HG02981 (cell line): ENCODE results near the gene CX3CL1.

ENCODE experiments used
- ATAC-seq: cut with Tn5 transposase; IDR thresholded peaks from one replicate; pipeline ENCODE4 v1.9.1; 2021; ENCODE audit warnings: mild to moderate bottlenecking, moderate library complexity; ENCODE audit not compliant: unreplicated experiment

CX3CL1 gene

DNA sequence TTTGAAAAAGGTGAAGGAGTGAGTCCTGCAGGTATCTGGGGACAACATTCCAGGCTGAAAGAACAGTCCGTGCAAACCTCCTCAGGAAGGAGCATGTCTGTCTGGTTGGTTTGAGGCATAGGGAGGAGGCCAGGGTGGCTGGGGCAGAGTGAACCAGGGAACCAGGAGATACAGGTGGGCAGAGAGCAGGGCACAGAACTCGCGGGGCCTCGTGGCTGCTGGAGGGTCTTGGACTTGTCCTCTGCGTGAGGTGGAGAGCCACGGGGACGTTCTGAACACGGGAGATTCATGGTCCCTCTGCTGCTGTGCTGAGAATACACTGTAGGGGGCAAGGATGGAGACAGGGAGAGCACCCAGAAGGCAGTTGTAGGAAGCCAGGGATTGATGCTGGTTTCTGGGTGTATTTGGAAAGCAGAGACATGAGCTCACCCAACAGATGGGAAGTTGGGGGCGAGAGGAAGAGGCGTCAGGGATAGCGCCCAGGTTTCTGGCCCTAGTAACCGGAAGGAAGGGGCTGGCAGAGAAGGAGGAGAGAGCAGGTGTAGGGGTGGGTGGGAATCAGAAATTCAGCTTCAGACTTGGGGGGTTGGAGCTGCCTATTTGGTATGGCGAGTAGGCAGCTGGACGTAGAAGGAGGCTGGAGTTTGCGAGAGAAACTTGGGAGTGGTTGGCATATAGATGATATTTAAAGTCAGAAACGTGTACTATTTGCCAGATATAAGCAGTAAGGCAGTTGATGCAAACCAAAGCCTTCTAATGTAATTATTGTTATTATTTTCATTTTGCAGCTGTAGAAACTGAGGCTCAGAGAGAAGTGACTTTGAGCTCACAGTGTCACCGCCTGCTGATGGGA is 31.9 kb downstream of the CX3CL1 start, which contains the start of gene CCL17:
Gene CCL17, plus strand, starts transcription at position 803 of the 853 bp plus-strand sequence. CDS start 9,166 bp downstream, outside the sequence.
- ATAC-seq = no peak

DNA sequence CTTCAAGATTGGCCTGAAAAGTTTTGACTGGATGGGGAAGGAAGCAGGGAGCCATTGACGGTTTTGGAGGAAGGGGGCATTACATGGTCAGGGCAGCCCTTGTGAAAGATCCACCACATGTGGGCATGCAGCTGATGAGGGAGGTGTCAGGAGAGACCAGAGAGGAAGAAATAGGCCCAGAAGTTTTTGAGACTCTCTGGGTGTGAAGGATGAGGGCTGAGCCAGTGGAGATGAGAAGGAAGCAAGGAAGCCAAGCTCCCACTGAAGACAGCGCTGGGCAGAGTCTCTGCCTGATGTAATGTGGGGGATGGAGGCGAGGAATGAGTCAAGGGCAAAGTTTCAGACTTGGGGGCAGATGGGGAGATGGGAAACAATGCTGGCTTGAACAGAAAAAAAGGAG is 32.8 kb downstream of the CX3CL1 start:
- no peak for ATAC-seq

DNA sequence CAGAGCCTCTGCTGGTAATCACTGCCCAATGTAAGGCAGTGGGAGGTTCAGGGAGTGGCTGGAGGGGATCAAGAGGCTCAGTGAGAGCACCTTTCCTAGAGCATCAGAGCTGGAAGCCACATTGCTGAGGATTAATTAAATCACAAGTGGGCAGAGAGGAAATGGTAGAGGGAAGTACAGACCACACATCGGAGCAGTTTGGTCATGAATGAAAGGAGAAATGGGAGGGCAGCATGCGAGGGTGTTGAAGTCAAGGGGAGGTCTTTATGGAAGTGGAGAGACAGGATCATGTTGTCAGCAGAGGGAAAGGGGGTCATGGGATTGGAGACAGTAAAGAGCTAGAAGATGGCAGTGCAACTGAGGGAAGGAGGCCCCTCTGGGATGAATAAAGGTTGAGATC is 34.6 kb downstream of the CX3CL1 start:
- ATAC-seq = no peak

DNA sequence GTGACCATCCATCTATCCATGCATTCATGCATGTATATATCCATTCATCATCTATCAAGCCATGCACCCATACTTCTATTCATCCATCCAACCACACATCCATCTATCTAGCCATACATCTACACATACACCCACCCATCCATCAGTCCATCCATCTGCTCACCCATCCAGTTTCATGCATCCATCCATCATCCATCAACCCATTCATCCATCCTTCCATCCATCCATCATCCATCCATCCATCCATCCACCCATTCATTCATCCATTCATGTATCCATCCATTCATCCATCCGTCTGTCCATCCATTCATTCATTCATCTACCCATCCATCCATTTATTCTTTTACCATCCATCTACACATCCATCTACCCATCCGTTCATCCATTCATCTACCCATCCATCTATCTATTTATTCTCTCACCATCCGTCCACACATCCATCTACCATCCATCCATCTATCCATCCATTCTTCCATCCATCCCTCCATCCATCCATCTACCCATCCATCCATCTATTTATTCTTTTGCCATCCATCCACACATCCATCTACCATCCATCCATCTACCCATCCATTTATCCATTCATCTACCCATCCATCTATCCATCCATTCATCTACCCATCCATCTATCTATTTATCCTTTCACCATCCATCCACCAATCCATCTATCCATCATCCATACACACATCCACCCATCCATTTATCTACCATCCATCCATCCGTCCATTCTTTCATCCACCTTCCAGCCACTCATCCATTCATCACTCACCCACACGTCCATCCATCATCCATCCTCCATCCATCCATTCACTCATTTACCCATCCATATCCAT is 35.4 kb downstream of the CX3CL1 start:
- ATAC-seq = no peak

DNA sequence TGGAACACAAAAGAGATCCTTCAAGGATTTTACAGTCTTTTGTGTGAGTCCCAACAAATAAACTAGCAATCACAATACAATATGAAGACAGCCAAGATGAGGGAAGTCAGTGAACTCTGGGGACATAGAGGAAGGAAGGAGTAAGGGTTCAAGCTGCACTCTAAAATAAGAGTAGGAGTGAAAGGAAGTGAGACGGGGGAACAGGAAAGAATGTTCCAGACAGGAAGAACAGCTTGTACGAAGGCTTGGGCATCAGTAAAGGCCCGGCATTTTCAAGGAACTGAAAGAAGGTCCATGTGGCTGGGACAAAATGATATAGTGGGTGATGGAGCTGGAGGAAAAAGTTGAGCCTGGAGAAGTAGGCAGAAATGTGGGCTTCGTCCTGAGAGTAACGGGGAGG is 36.8 kb downstream of the CX3CL1 start:
- no peak for ATAC-seq

DNA sequence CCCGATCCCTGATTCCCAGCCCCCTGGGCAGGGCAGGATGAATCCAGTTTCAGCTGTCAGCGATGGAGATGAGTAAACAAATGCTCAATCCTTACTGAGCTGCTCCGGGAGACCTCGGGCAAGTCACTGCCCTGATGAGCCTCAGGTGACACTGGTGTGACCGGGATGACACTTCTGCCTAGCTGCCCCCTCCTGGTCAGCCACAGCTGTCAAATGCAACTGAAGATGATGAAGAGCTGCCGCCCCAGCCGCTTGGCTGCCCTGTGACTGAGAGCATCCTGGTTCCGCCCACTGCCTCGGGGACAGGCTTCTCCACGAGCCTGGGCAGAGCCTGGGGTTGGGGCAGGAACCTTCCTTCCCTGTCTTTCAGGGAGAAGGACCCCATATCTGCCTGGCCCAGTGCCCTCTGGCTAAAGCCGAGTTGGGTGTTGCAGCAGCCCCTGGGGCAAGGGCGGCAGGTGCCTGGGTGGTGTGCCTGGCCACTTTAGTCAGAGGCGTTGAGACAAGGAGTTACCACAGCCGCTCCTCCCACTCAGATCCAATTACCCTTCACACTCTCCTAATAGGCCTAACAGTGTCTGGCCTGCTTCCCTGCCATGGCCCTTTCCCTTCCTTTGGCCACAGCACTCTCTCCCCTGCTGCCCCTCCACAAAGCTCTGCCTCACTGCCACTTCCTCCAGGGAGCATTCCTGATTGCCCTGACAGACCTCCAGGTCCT is 37.7 kb downstream of the CX3CL1 start:
- no peak for ATAC-seq

DNA sequence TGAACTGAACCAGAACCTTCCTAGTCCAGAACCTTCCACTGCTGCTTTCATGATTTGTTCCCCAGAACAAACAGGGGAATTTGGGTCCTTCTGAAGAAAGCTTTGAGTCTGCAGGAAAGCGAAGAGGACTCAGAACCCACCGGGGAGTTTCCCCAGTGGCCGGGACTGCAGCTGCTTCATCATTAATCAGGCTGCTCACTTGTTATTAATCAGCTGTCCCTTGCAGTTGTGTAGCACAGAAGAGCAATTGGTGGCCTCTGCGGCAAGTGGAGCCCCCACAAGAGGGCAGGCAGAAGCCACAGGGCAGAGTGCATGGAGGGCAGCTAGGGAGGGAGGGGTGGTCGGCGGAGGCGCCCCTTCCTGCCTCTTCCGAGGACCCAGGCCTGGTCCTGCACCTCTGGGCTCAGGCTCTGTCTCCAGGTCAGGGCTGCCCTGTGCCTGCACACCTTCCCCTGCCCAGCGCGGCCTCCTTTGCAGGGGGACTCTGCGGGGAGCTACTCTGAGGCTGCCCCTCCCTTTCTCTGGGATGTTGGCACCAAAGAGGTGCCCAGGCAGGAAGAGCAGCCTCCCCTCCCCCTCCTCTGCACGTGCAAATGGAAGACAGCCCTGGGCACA is 39.2 kb downstream of the CX3CL1 start:
- no peak for ATAC-seq

DNA sequence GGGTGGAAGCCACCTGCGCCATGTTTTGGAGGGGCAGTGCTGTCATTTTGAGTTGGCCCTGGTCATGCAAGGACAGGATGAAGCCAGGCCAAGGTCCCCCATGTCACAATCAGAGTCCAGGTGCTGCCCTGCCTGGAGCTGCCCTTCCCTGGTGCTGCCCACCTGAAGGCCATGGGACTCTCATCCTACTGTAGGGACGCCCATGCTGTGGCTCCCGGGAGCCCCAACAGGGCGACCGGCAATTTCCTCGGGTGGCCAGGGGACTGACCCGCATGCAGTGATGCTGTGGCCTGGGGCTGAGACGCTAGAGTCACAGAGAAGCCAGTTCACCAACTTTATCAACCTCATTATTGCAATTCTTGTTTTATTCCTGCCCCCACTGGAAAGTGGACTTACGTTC is 40.3 kb downstream of the CX3CL1 start:
- ATAC-seq = no peak

DNA sequence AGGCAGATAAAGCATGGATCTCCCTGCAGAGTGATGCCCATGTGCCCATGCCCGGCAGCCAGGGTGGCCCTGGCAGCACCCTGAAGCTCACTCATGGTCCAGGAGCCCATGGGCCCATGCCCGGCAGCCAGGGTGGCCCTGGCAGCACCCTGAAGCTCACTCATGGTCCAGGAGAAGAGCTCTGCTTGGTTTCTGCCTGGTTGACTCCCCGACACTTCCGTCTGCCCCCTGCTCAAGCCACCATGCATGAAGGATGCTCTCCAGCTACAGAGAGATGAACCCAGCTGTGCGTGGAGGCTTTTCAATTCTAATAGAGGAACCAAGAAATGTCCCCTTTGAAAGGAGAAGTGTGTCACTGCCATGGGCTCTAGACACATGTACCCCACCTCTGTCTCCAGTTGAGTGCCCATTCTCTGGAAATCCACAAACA is 41.0 kb downstream of the CX3CL1 start:
- ATAC-seq = peak; percentile 67

DNA sequence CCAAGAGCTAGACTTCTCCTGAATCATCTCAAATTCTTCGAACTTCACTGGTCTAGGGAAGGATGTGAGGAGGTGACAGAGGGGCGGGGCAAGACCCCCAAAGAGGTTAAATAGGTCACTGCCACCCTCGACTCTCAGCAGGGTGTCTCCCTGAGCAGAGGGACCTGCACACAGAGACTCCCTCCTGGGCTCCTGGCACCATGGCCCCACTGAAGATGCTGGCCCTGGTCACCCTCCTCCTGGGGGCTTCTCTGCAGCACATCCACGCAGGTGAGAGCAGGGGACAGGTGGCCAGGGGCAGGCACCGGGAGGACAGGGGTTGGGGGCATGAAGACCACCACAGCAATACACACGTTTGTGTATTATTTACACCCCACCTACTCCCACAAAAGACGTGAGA is 41.4 kb downstream of the CX3CL1 start:
- ATAC-seq = peak; percentile 7

DNA sequence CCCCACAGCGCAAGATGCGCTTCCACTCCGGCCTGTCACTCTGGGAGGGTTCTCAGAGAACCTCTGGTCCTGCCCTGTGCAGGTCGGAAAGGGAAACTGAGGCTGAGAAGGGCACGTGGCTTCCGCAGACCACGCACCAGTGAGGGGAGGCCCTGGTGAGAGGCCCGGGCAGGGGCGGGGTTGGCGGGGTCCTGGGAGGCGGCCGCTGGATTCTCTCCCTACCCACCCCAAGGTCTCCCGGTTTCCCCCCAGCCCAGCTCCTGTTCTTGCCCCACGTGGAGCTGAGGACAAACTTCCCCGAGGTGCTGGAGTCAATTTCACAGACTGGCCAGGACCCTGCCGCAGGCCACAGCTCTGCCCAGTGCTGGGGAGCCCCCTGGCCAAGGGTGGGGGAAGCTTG is 43.8 kb downstream of the CX3CL1 start:
- ATAC-seq = no peak

DNA sequence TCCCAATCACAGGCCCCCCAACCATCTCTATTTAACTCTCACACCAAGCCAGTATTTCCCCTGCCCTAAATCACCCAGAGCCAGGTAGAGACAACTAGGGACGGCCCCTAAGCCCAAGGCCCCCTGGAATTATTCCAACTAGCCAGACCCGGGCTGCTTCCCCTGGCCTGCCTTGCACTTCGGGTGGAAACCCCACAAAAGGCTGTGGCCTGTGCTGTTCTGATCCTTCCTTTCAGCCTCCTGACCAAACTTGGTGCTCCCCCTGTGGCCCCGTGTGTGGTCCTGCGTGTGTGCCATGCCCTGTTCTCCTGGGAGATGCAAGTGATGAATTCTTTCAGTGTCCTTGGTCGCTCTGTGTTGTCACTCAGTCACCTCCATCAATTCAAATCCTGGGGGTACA is 47.2 kb downstream of the CX3CL1 start:
- no peak for ATAC-seq

DNA sequence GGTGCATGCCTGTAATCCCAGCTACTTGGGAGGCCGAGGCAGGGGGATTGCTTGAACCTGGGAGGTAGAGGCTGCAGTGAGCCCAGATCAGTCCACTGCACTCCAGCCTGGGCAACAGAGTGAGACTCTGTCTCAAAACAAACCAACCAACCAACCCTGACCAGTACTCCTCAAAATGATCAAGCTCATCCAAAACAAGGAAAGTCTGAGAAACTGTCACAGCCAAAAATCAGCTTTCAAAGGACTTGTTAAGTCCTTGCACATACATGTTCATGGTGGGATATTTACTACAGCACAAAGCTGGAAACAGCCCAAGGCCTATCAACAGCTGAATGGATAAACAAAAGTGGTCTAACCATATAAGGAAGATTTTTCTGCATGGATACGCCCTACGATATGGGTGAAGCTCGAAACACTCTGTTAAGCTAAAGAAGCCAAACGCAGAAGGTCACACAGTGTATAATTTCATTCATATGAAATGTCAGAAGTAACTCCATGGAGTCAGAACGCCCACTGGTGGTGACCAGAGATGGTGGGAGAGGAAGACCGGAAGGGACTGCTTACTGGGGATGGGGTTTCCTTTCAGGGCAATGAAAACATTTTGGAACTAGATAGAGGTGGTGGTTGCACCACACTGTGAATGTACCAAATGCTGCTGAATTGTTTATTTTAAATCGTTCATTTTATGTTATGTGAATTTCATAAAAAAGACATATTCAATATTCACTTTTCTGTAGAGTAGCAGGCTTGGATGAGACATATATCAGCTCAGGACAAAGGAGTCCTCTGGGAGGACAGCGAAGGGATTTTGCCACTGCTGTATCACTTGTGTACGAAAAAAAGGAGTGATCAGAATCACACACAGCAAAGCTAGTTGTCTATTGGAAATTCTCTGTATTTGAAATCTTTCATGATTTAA is 50.0 kb downstream of the CX3CL1 start:
- ATAC-seq = no peak

DNA sequence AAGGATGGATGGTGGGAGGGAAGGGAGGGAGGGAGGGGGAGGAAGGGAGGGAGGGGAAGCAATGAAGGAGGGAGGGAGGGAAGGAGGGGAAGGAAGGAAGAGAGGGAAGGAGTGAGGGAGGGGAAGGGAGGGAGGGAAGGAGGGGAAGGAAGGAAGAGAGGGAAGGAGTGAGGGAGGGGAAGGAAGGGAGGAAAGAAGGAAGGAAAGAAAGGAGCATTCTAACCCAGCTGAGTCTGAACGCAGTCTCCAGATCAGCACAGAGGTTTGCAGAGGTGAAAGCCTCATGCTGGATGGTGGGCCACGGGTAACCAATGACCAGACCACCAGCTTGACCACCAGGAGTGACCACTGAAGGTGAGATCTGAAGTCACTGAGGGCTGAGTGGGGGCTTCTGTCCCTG is 50.9 kb downstream of the CX3CL1 start:
- no peak for ATAC-seq

DNA sequence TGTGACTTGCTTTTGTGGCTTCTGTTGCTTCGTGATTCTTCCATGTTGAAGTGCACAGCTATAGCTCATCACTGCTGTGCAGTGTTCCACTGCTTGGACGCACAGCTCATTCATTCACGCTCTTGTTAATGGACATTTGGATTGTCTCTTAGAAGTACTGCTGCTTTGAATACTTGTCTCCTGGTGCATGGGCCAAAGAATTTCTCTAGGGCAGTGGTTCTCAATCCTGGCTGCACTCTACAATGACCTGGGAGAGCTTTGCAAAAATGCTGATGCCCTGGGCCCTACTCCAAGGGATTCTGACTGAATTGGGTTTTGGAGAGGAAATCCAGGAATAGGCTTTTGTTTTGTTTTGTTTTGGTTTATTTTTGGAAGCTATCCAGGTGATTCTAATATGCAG is 52.3 kb downstream of the CX3CL1 start:
- ATAC-seq = no peak

DNA sequence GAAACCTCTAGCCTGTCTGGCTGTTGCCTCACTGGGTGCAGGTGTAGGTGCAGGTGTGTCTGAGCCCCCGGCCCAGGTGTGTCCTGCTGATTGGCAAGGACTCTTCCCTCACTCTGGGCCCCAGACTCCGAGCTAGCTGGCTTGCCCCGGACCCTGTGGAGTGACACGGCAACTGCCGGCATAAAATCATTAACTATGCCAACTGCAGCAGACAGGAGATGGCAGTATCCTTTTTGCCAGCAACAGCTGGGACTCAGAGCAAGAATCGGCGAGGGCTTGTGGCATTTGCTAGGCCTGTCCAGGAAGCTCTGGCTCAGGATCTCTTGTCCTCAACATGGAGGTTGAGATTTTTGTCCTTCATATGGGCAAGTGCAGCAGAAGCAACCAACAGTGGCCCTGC is 54.1 kb downstream of the CX3CL1 start:
- no peak for ATAC-seq

DNA sequence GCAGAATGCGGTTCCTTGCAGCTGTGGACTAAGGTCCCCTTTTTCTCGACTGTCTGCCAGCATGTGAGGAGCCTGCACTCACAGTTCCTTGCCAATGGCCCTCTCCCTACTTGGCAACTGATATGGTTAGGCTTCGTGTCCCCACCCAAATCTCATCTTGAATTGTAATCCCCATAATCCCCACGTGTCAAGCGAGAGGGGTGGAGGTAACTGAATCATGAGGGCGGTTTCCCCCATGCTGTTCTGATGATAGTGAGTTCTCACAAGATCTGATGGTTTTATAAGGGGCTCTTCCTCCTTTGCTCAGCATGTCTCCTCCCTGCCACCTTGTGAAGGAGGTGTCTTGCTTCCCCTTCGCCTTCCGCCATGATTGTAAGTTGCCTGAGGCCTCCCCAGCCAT is 55.0 kb downstream of the CX3CL1 start:
- ATAC-seq = no peak

DNA sequence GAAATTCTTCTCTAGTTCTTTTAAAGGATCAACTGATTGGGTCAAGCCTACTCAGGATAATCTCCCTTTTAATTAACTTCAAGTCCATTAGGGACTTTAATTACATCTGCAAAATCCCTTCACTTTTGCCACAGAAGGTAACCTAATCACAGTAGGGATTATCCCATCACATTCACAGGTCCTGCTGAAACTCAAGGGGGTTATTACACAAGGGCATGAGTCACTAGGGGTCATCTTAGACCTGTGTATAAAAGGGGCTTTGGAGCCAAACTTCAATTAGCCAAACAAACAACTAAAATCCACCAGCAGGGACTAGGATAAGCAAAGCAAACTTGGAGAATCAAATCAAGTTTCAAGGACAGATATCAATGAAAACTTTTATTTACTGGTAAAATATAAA is 55.5 kb downstream of the CX3CL1 start:
- no peak for ATAC-seq

DNA sequence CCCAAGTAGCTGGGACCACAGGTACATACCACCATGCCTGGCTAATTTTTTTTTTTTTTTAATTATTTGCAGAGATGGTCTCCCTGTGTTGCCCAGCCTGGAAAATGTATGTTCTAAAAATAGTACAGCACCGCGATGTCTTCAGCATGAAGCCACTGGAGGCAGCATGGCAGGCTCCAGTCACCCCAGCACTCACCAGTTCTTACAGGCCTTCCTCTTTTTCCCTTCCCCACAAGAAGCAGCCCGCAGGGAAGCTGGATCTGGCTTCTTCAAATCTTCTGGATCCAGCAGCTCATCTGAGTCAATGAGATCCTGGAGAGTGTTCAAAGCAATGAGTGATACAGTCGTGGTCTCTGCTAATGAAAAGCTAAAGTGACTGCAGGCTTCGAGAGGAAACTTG is 58.7 kb downstream of the CX3CL1 start:
- no peak for ATAC-seq

DNA sequence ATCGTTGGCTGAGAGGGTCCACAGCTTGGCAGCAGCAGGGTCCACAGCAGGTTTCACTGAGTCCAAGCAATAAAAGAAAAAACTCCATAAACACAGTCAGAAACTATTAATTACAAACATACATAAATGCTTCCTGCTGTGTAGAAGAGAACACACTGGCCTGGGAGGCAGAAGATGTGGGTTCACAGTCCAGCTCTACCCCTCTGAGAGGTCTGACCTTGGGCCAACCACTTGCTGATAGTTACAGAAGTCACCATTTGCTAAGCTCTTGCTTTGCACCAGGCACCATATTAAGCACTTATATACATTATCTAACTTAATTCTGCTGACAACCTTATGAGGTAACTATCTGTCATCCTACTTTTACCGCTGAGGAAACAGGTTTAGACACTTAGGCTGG is 60.2 kb downstream of the CX3CL1 start:
- ATAC-seq = no peak
